Measurements from ENCODE around the gene SMYD4. TPM values are rescaled to one million over a fixed set of nuclear protein-coding genes. Genes with fewer than 3 reads are reported as not detected.

SMYD4 gene
- total RNA-seq, 3 donors from 2014 or later (not counting 1 experiment from before 2014, with no cell fraction given), result 20.3 to 37.8 (median 24.3) TPM

- H3K4me1 ChIP-seq (ENCODE audit: control insufficient read depth, insufficient read depth, low read length), result peaks cover 35% of the 10 kb centered on the region
- no peak for TF ChIP-seq CTCF (IDR thresholded peaks at IDR 0.05)
- Mint-ChIP-seq H3K36me3 (no peaks in the 10 kb centered on the region), H3K4me1 (peaks cover 0 to 14% of the 10 kb centered on the region in 2 donors), H3K27me3 (ENCODE audit: low read depth in 2 of 2) (no peaks in the 10 kb centered on the region), H3K4me3 (no peak overlapping the region), H3K27ac (no peak overlapping the region), H3K9me3 (no peaks in the 10 kb centered on the region)
- H3K4me3 ChIP-seq (ENCODE audit: low read length), result no peak overlapping the region
- ATAC-seq (peak in 1 of 3 donors; percentile 29), DNase-seq (peak in 1 of 2 donors; percentile 34)
- no peaks in the 10 kb centered on the region for H3K27me3 ChIP-seq (ENCODE audit: control insufficient read depth, insufficient read depth, low read length)
- WGBS (ENCODE audit: insufficient coverage), result 39% methylated on average over 21 of the region's 21 CpGs
- intact Hi-C loops (cut with micrococcal nuclease), result no loop called here
- H3K36me3 ChIP-seq (ENCODE audit: control insufficient read depth, insufficient read depth, low read length), result no peaks in the 10 kb centered on the region
- no peaks in the 10 kb centered on the region for H3K9me3 ChIP-seq (ENCODE audit: control insufficient read depth, insufficient read depth, low read length)
- H3K27ac ChIP-seq (ENCODE audit: low read length), result peak overlapping the region; percentile 35
Observed at GRCh38 chr17:1769822-1770477, 59.8 kb downstream of the SMYD4 start.

- Mint-ChIP-seq H3K4me3 (no peak overlapping the region), H3K4me1 (peaks cover 15 to 34% of the 10 kb centered on the region in 2 donors), H3K36me3 (no peaks in the 10 kb centered on the region), H3K9me3 (no peaks in the 10 kb centered on the region), H3K27me3 (ENCODE audit: low read depth in 2 of 2) (no peaks in the 10 kb centered on the region), H3K27ac (no peak overlapping the region)
- peaks cover 59% of the 10 kb centered on the region for H3K4me1 ChIP-seq (ENCODE audit: control insufficient read depth, insufficient read depth, low read length)
- DNase-seq, result no peak
- no peak for TF ChIP-seq CTCF (IDR thresholded peaks at IDR 0.05)
- 95% methylated on average over 12 of the region's 12 CpGs for WGBS (ENCODE audit: insufficient coverage)
- H3K4me3 ChIP-seq (ENCODE audit: low read length), result no peak overlapping the region
- intact Hi-C loops (cut with micrococcal nuclease), result no loop called here
- no peak for ATAC-seq
- H3K9me3 ChIP-seq (ENCODE audit: control insufficient read depth, insufficient read depth, low read length), result no peaks in the 10 kb centered on the region
- H3K36me3 ChIP-seq (ENCODE audit: control insufficient read depth, insufficient read depth, low read length), result no peaks in the 10 kb centered on the region
- no peak overlapping the region for H3K27ac ChIP-seq (ENCODE audit: low read length)
- no peaks in the 10 kb centered on the region for H3K27me3 ChIP-seq (ENCODE audit: control insufficient read depth, insufficient read depth, low read length)
Observed at GRCh38 chr17:1767358-1767757, 62.3 kb downstream of the SMYD4 start.

GRCh38 chr17:1766382-1767135 lies 63.1 kb downstream of the SMYD4 start:
- H3K36me3 Mint-ChIP-seq, result no peaks in the 10 kb centered on the region
- Histone ChIP-seq H3K4me1 (ENCODE audit: control insufficient read depth, insufficient read depth, low read length) (peaks cover 60% of the 10 kb centered on the region), H3K27me3 (ENCODE audit: control insufficient read depth, insufficient read depth, low read length) (no peaks in the 10 kb centered on the region), H3K36me3 (ENCODE audit: control insufficient read depth, insufficient read depth, low read length) (no peaks in the 10 kb centered on the region), H3K27ac (ENCODE audit: low read length) (no peak overlapping the region), H3K9me3 (ENCODE audit: control insufficient read depth, insufficient read depth, low read length) (no peaks in the 10 kb centered on the region), H3K4me3 (ENCODE audit: low read length) (no peak overlapping the region)
- intact Hi-C loops (cut with micrococcal nuclease), result no loop called here
- peaks cover 15 to 39% of the 10 kb centered on the region in 2 donors for H3K4me1 Mint-ChIP-seq
- no peak overlapping the region for H3K27ac Mint-ChIP-seq
- DNase-seq (no peak), ATAC-seq (no peak)
- no peaks in the 10 kb centered on the region for H3K9me3 Mint-ChIP-seq
- no peak for TF ChIP-seq CTCF (IDR thresholded peaks at IDR 0.05)
- H3K4me3 Mint-ChIP-seq, result no peak overlapping the region
- peaks cover 0 to 4% of the 10 kb centered on the region in 2 donors for H3K27me3 Mint-ChIP-seq (ENCODE audit: low read depth in 2 of 2)
- WGBS (ENCODE audit: insufficient coverage), result 94% methylated on average over 19 of the region's 21 CpGs
